Hepatocyte (in vitro differentiated cells): ENCODE data around the gene SMIM45.
A peak's percentile ranks its signal among the peaks of the same experiment; 100 is the strongest.

Experiments used
- DNase-seq: peaks from one replicate; pipeline ENCODE4 v3.0.0-alpha.2; 2016; ENCODE audit warnings: low spot score
- H2AFZ ChIP-seq: fragments of 200-600 bp; sonication (generic); 2 replicates; pipeline ENCODE4 v1.6.0; 2016; ENCODE audit warnings: antibody characterized with exemption, mild to moderate bottlenecking
- H3K27ac ChIP-seq: fragments of 200-600 bp; sonication (generic); 2 replicates; pipeline ENCODE4 v1.5.1; 2016; ENCODE audit warnings: mild to moderate bottlenecking
- H3K27me3 ChIP-seq: fragments of 200-600 bp; sonication (generic); 2 replicates; pipeline ENCODE4 v1.6.1; 2016
- H3K36me3 ChIP-seq: fragments of 200-600 bp; sonication (generic); replicated peaks from 2 replicates; pipeline ENCODE4 v1.5.1; 2016; ENCODE audit warnings: low read depth; ENCODE audit not compliant: insufficient read depth
- H3K4me1 ChIP-seq: fragments of 200-600 bp; sonication (generic); 2 replicates; pipeline ENCODE4 v1.5.1; 2016; ENCODE audit warnings: mild to moderate bottlenecking, moderate library complexity; ENCODE audit not compliant: insufficient read depth
- H3K4me2 ChIP-seq: fragments of 200-600 bp; sonication (generic); 2 replicates; pipeline ENCODE4 v1.6.0; 2016
- H3K4me3 ChIP-seq: fragments of 200-600 bp; sonication (generic); 2 replicates; pipeline ENCODE4 v1.5.1; 2016; ENCODE audit warnings: mild to moderate bottlenecking
- H3K79me2 ChIP-seq: fragments of 200-600 bp; sonication (generic); 2 replicates; pipeline ENCODE4 v1.6.0; 2017; ENCODE audit warnings: mild to moderate bottlenecking
- H3K9me2 ChIP-seq: fragments of 200-600 bp; sonication (generic); replicated peaks from 2 replicates; pipeline ENCODE4 v1.6.0; 2017; ENCODE audit warnings: mild to moderate bottlenecking; ENCODE audit not compliant: insufficient read depth
- H3K9me3 ChIP-seq: fragments of 200-600 bp; sonication (generic); 2 replicates; pipeline ENCODE4 v1.5.1; 2016; ENCODE audit warnings: low read depth, mild to moderate bottlenecking
- H4K20me1 ChIP-seq: fragments of 200-600 bp; sonication (generic); 2 replicates; pipeline ENCODE4 v1.6.0; 2016; ENCODE audit warnings: mild to moderate bottlenecking; ENCODE audit not compliant: insufficient read depth, poor library complexity, severe bottlenecking
- CTCF ChIP-seq: fragments of 200-600 bp; sonication (generic); IDR thresholded peaks from 2 replicates; pipeline ENCODE4 v1.5.1; 2016; ENCODE audit warnings: antibody characterized with exemption, mild to moderate bottlenecking; ENCODE audit not compliant: poor library complexity
- EZH2 ChIP-seq: fragments of 200-600 bp; sonication (generic); IDR thresholded peaks from 2 replicates; pipeline ENCODE4 v1.6.1; 2016; ENCODE audit warnings: antibody characterized with exemption, mild to moderate bottlenecking, borderline replicate concordance
- EZH2phosphoT487 ChIP-seq: fragments of 200-600 bp; sonication (generic); IDR thresholded peaks from one replicate; pipeline ENCODE4 v1.6.1; 2018; ENCODE audit warnings: antibody characterized with exemption, mild to moderate bottlenecking, low read depth, moderate library complexity; ENCODE audit not compliant: unreplicated experiment, severe bottlenecking
- WGBS: methylation state at CpG from one replicate; pipeline ENCODE4 v1.1.6; 2016; ENCODE audit warnings: low lambda C conversion rate; ENCODE audit errors: missing lambda C conversion rate; 5-methylcytosine and 5-hydroxymethylcytosine counted together

Gene SMIM45

DNA sequence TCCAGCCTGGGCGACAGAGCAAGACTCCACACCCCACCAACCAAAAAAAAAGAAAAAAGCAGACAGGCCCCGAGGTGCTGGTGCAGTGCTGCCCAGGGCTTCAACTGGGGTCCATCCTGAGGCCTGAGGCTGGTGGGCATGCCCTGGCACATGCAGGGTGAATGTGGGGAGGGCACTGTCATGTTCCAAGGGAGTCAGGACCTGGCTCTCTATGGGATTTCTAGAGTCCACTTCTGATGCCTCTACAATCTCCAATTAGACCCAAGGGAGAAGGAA, 15.1 kb upstream of the SMIM45 start:
- H4K20me1 ChIP-seq: no peaks in the 10 kb centered on the region
- H3K4me2 ChIP-seq: no peak overlapping the region
- H3K4me1 ChIP-seq: no peaks in the 10 kb centered on the region
- no peak overlapping the region for H3K4me3 ChIP-seq
- no peaks in the 10 kb centered on the region for H3K79me2 ChIP-seq
- H3K9me3 ChIP-seq: no peaks in the 10 kb centered on the region
- no peaks in the 10 kb centered on the region for H3K27me3 ChIP-seq
- H2AFZ ChIP-seq: no peak overlapping the region
- no peaks in the 10 kb centered on the region for H3K9me2 ChIP-seq
- H3K36me3 ChIP-seq: no peaks in the 10 kb centered on the region
- TF ChIP-seq EZH2 (no peak), CTCF (no peak), EZH2phosphoT487 (no peak)
- no peak for DNase-seq
- 100% methylated on average over 2 of the region's 2 CpGs for WGBS
- no peak overlapping the region for H3K27ac ChIP-seq

DNA sequence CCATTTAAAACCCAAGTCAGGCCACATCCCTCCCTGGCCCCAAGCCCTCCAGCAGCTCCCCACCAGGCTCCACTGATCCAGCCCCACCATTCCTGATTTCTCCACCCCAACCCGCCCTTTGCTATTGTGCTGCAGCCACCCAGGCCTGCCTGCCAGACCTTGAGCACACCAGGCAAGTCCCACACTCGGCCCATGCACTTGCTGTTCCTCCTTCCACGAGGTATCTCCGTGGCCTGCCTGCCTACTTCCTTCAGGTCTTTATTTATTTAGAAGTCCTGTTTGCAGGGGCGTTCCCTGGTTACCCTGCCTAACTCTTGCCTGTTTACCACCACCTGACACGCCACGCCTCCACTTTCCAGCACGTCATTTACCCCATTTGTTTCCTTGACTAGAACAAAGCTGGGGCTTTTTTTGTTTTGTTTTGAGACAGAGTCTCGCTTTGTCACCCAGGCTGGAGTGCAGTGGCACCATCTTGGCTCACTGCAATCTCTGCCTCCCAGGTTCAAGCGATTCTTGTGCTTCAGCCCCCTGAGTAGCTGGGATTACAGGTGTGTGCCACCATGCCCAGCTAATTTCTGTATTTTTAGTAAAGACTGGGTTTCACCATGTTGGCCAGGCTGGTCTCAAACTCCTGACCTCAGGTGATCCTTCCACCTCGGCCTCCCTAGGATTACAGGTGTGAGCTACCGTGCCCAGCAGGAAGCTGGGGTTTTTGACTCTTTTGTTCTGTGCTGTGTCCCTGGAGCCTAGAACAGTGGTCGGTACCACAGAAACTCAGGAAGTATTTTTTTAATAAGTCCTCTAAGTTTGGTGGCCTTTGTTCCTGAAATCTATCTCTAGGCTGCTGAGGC, 11.7 kb upstream of the SMIM45 start:
- Histone ChIP-seq H3K36me3 (no peaks in the 10 kb centered on the region), H3K79me2 (peaks cover 2% of the 10 kb centered on the region), H3K4me1 (no peaks in the 10 kb centered on the region), H3K27ac (peak overlapping the region; percentile 75), H3K9me2 (no peaks in the 10 kb centered on the region), H4K20me1 (no peaks in the 10 kb centered on the region), H3K4me3 (no peak overlapping the region), H3K4me2 (no peak overlapping the region), H3K27me3 (no peaks in the 10 kb centered on the region), H2AFZ (no peak overlapping the region), H3K9me3 (no peaks in the 10 kb centered on the region)
- 79% methylated on average over 12 of the region's 13 CpGs for WGBS
- TF ChIP-seq CTCF (no peak), EZH2 (no peak), EZH2phosphoT487 (no peak)
- DNase-seq: no peak

DNA sequence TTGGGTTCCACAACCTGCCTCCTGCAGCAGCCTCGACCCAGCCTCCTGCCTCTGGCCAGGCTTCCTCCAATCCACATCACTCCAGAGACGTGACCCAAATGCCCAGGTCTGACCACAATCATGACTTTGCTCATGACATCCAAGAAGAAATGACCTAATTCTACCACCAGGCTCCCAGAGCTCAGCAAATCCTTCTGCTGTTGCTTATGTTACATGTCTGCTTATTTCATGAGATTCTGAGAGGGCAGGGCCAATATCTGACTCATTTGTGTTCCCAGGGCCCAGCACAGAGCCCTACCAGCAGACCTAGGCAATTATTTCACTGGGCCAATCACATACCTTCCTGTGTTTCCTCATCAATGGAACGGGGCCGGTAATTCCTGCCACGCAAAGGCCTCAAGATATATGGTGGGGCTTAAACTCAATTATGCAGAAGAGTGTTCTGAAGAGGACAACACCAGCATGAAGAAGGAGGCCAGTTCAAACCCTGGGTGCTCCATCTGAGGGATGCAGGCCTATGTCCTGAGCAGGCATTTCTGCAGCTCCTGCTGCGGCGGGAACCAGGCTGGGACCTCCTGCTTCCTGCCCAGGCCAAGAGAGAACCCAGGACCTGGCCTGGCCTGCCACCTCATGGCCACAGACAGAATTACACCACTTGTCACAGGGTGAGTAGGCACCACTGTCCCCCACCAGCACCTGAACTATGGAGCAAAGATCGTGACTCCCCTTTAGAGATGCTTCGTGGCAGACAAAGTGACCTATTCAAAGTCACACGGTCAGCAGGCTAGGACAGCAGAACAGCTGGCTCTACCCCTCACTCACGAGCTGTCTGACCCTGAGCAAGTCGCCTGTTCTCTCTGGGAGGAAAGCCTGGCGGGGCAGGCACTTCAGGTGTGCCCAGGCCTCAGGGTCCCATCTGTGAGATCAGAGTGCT, 10.9 kb upstream of the SMIM45 start:
- H3K36me3 ChIP-seq: no peaks in the 10 kb centered on the region
- peak; percentile 80 for TF ChIP-seq CTCF
- TF ChIP-seq EZH2: no peak
- no peak for TF ChIP-seq EZH2phosphoT487
- H3K9me3 ChIP-seq: no peaks in the 10 kb centered on the region
- no peaks in the 10 kb centered on the region for H4K20me1 ChIP-seq
- peaks cover 7% of the 10 kb centered on the region for H3K79me2 ChIP-seq
- H3K27ac ChIP-seq: peak overlapping the region; percentile 75
- H3K4me3 ChIP-seq: no peak overlapping the region
- WGBS: 69% methylated on average over 13 of the region's 13 CpGs
- H3K4me1 ChIP-seq: peaks cover 6% of the 10 kb centered on the region
- no peaks in the 10 kb centered on the region for H3K9me2 ChIP-seq
- no peak overlapping the region for H3K4me2 ChIP-seq
- no peaks in the 10 kb centered on the region for H3K27me3 ChIP-seq
- H2AFZ ChIP-seq: no peak overlapping the region
- peak; percentile 90 for DNase-seq
